ENCODE data around the gene GABPB1. TPM values are rescaled to one million over a fixed set of nuclear protein-coding genes. Genes with fewer than 3 reads are reported as not detected.

The GABPB1 gene
- total and polyA plus RNA-seq, 2 of the 13 experiments (the other 11 are each of a cell fraction or from before 2014, with no cell fraction given): 17.5 to 39.5 TPM

DNA sequence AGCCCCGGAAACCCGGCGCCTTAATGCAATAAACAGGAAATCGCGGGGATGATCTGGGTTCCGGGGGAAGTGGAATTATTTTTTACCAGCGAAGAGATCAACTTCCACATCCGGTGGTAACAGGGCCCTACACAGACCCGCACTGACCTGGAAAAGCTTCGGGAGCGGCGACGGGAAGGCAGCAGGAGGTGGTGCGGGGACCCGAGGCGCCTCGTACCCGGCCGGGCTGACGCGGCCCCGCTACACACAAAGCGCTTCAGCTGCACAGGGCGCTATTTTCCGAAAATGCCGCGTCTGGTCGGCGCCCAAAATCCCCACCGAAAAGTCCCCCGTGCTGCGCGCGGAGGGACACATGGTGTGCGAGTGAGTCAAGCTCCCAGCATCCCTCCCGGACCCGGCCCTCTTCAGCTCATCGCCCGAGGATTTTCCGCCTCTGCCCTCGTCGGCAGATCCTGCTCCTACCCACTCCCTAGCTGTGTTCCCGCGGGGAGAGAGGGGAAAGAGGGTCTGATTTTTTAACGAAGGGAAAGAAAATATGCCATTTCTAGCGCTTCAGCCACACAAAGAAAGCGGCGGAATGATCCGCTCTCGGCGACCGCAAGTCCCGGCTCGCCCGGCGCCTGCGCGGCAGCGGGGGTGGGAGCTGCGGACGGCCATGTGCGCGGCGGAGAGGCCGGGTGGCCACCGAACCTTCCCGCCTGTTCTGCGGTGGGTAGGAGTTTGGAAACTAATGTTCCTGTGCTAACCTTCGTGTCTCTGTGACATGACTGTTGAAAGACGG, at the start of gene GABPB1 (continued):
- TF ChIP-seq, protein P1, sequence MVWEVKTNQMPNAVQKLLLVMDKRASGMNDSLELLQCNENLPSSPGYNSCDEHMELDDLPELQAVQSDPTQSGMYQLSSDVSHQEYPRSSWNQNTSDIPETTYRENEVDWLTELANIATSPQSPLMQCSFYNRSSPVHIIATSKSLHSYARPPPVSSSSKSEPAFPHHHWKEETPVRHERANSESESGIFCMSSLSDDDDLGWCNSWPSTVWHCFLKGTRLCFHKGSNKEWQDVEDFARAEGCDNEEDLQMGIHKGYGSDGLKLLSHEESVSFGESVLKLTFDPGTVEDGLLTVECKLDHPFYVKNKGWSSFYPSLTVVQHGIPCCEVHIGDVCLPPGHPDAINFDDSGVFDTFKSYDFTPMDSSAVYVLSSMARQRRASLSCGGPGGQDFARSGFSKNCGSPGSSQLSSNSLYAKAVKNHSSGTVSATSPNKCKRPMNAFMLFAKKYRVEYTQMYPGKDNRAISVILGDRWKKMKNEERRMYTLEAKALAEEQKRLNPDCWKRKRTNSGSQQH (CRISPR knock-in tag; IDR thresholded peaks at IDR 0.05; ENCODE audit: low read depth): peak; percentile 69; the same call in 1 of the 2 replicates
- TF ChIP-seq ZNF362 (CRISPR knock-in tag; IDR thresholded peaks at IDR 0.05; ENCODE audit: borderline replicate concordance) (peak; percentile 63; the same call in 1 of the 2 replicates), ZKSCAN1 (IDR thresholded peaks at IDR 0.05; ENCODE audit: low read length) (no peak), SKI (IDR thresholded peaks at IDR 0.05; ENCODE audit: partially characterized antibody) (peak; percentile 12), NR2C2 (CRISPR knock-in tag; IDR thresholded peaks at IDR 0.05; ENCODE audit: borderline replicate concordance) (peak; percentile 89), ZNF430 (CRISPR knock-in tag; IDR thresholded peaks at IDR 0.05) (peak; percentile 72; the same call in 1 of the 2 replicates), HOXA3 (CRISPR knock-in tag; IDR thresholded peaks at IDR 0.05) (peak; percentile 44), ISX (CRISPR knock-in tag; conservative IDR thresholded peaks at IDR 0.05) (peak; percentile 74), CEBPG (CRISPR knock-in tag; IDR thresholded peaks at IDR 0.05) (no peak), YEATS4 (CRISPR knock-in tag; IDR thresholded peaks at IDR 0.05; ENCODE audit: borderline replicate concordance) (peak; percentile 100), ETV5 (CRISPR knock-in tag; IDR thresholded peaks at IDR 0.05; ENCODE audit: borderline replicate concordance) (peak; percentile 85), SOX13 (IDR thresholded peaks at IDR 0.05) (no peak), SOX13 (CRISPR knock-in tag; conservative IDR thresholded peaks at IDR 0.05 in 1 of 2, IDR thresholded peaks at IDR 0.05 in 1 of 2) (no peak), ZNF329 (CRISPR knock-in tag; IDR thresholded peaks at IDR 0.05; ENCODE audit: low read depth) (peak; percentile 44; the same call in 1 of the 2 replicates), KIAA2018 (CRISPR knock-in tag; IDR thresholded peaks at IDR 0.05; ENCODE audit: borderline replicate concordance) (peak; percentile 59; the same call in 1 of the 2 replicates), ZNF33A (CRISPR knock-in tag; IDR thresholded peaks at IDR 0.05; ENCODE audit: borderline replicate concordance) (0 out of 2 replicates have a peak, but pooled peaks have one; percentile 87), ZMYM4 (CRISPR knock-in tag; IDR thresholded peaks at IDR 0.05) (peak; percentile 79)
- TF ChIP-seq, protein P2, sequence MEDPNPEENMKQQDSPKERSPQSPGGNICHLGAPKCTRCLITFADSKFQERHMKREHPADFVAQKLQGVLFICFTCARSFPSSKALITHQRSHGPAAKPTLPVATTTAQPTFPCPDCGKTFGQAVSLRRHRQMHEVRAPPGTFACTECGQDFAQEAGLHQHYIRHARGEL (CRISPR knock-in tag; IDR thresholded peaks at IDR 0.05): peak; percentile 91; the same call in 1 of the 2 replicates

Measured in HepG2 (cell line).